HEK293 (cell line): ENCODE data around the gene TDP1.

ENCODE experiments used
- CTCF ChIA-PET: fragments of 350-600 bp; formaldehyde crosslinking; extraction: SDS; loops from one replicate; lab custom pipeline; 2021; ENCODE audit warnings: antibody characterized with exemption; lab: Yijun Ruan, JAX
- POLR2A ChIA-PET: fragments of 300-600 bp; formaldehyde crosslinking; extraction: SDS; loops from one replicate; lab custom pipeline; 2020; ENCODE audit warnings: antibody characterized with exemption, inconsistent platforms; lab: Yijun Ruan, JAX
- H3K27ac ChIP-seq: fragments of 200-500 bp; sonication (Bioruptor generic); 2 replicates; pipeline ENCODE4 v1.5.1; 2014; ENCODE audit warnings: low read depth, low read length, control low read depth, inconsistent platforms; ENCODE audit errors: extremely low read depth
- H3K36me3 ChIP-seq, 2 experiments: fragments of 200-500 bp in 1 of 2; sonication (Bioruptor generic) in 1 of 2; 1 replicate in 1 of 2; 2 replicates in 1 of 2; pipeline ENCODE4 v1.5.1; 2014 to 2017; ENCODE audit warnings: inconsistent platforms in 2 of 2, low read length in 2 of 2; ENCODE audit not compliant: control insufficient read depth in 2 of 2, insufficient read depth in 1 of 2
- H3K4me1 ChIP-seq: fragments of 200-500 bp; sonication (Bioruptor generic); 2 replicates; pipeline ENCODE4 v1.5.1; 2014; ENCODE audit warnings: mild to moderate bottlenecking, low read length, inconsistent platforms; ENCODE audit not compliant: control insufficient read depth, insufficient read depth
- H3K4me3 ChIP-seq: 2 replicates; pipeline ENCODE4 v1.5.1; 2011; ENCODE audit warnings: low read depth, mild to moderate bottlenecking, control low read depth, low read length, moderate library complexity
- H3K9me3 ChIP-seq: fragments of 200-500 bp; sonication (Bioruptor generic); 2 replicates; pipeline ENCODE4 v1.5.1; 2014; ENCODE audit warnings: low read depth, low read length, inconsistent platforms; ENCODE audit not compliant: control insufficient read depth, insufficient read depth
- ELK4 ChIP-seq: IDR thresholded peaks from 2 replicates; pipeline ENCODE4 v1.6.1; 2011; ENCODE audit warnings: mild to moderate bottlenecking, low read depth, low read length, borderline replicate concordance
- INSM2 ChIP-seq: fragments of 450-650 bp; formaldehyde crosslinking; IDR thresholded peaks from 2 replicates; pipeline ENCODE4 v1.5.1; 2016; ENCODE audit warnings: missing biosample characterization, missing genetic modification characterization
- PRDM1 ChIP-seq: fragments of 450-650 bp; formaldehyde crosslinking; IDR thresholded peaks from 2 replicates; pipeline ENCODE4; 2016; ENCODE audit warnings: missing biosample characterization, missing genetic modification characterization
- SCRT2 ChIP-seq: fragments of 450-650 bp; formaldehyde crosslinking; IDR thresholded peaks from 2 replicates; pipeline ENCODE4 v1.5.1; 2016; ENCODE audit warnings: missing biosample characterization, missing genetic modification characterization
- SETDB1 ChIP-seq: IDR thresholded peaks from one replicate; pipeline ENCODE4 v1.6.1; 2017; ENCODE audit warnings: mild to moderate bottlenecking, low read length, moderate library complexity, mixed read lengths; ENCODE audit not compliant: insufficient read length
- ZBTB11 ChIP-seq: fragments of 450-650 bp; formaldehyde crosslinking; conservative IDR thresholded peaks from 2 replicates; pipeline ENCODE4 v1.5.1; 2016; ENCODE audit warnings: low read depth, missing biosample characterization, missing genetic modification characterization
- ZBTB26 ChIP-seq: fragments of 450-650 bp; formaldehyde crosslinking; optimal IDR thresholded peaks from 2 replicates; pipeline ENCODE3; 2016; ENCODE audit warnings: missing biosample characterization, mild to moderate bottlenecking, missing genetic modification characterization
- ZNF121 ChIP-seq: fragments of 450-650 bp; formaldehyde crosslinking; IDR thresholded peaks from 2 replicates; pipeline ENCODE4 v1.5.1; 2016; ENCODE audit warnings: missing biosample characterization, missing genetic modification characterization
- ZNF146 ChIP-seq: fragments of 450-650 bp; formaldehyde crosslinking; IDR thresholded peaks from 2 replicates; pipeline ENCODE4 v1.5.1; 2016; ENCODE audit warnings: missing biosample characterization, missing genetic modification characterization
- ZNF155 ChIP-seq: fragments of 450-650 bp; formaldehyde crosslinking; IDR thresholded peaks from 2 replicates; pipeline ENCODE4 v1.5.1; 2016; ENCODE audit warnings: missing biosample characterization, missing genetic modification characterization
- ZNF202 ChIP-seq: fragments of 450-650 bp; formaldehyde crosslinking; IDR thresholded peaks from 2 replicates; pipeline ENCODE4 v1.5.1; 2016; ENCODE audit warnings: missing biosample characterization, missing genetic modification characterization, borderline replicate concordance
- ZNF223 ChIP-seq: fragments of 450-650 bp; formaldehyde crosslinking; IDR thresholded peaks from 2 replicates; pipeline ENCODE4 v1.5.1; 2016; ENCODE audit warnings: missing biosample characterization, missing genetic modification characterization
- ZNF248 ChIP-seq: fragments of 450-650 bp; formaldehyde crosslinking; IDR thresholded peaks from 2 replicates; pipeline ENCODE4 v1.5.1; 2017; ENCODE audit warnings: missing biosample characterization, missing genetic modification characterization
- ZNF280D ChIP-seq: fragments of 450-650 bp; formaldehyde crosslinking; IDR thresholded peaks from 2 replicates; pipeline ENCODE4 v1.5.1; 2016; ENCODE audit warnings: missing biosample characterization, missing genetic modification characterization
- ZNF404 ChIP-seq: fragments of 450-650 bp; formaldehyde crosslinking; IDR thresholded peaks from 2 replicates; pipeline ENCODE4 v1.5.1; 2017; ENCODE audit warnings: missing biosample characterization, missing genetic modification characterization
- ZNF449 ChIP-seq: fragments of 450-650 bp; formaldehyde crosslinking; IDR thresholded peaks from 2 replicates; pipeline ENCODE4 v1.5.1; 2017; ENCODE audit warnings: missing biosample characterization, mild to moderate bottlenecking, missing genetic modification characterization, moderate library complexity
- ZNF555 ChIP-seq: fragments of 450-650 bp; formaldehyde crosslinking; conservative IDR thresholded peaks from 2 replicates; pipeline ENCODE4 v1.5.1; 2017; ENCODE audit warnings: missing biosample characterization, mild to moderate bottlenecking, missing genetic modification characterization, inconsistent platforms
- ZNF677 ChIP-seq: fragments of 450-650 bp; IDR thresholded peaks from 2 replicates; pipeline ENCODE4 v1.5.0; 2018; ENCODE audit warnings: missing biosample characterization, mild to moderate bottlenecking, missing genetic modification characterization, moderate library complexity
- ZNF747 ChIP-seq: fragments of 450-650 bp; formaldehyde crosslinking; IDR thresholded peaks from 2 replicates; pipeline ENCODE4 v1.5.1; 2016; ENCODE audit warnings: missing biosample characterization, missing genetic modification characterization

The TDP1 gene

GRCh38 chr14:90039253-90040010 lies 83.7 kb downstream of the TDP1 start:
- POLR2A ChIA-PET = no interaction called here
- peaks cover 5 to 63% of the 10 kb centered on the region in 2 experiments for H3K36me3 ChIP-seq
- CTCF ChIA-PET = interaction anchor here (0.8 kb wide), 1 partner anchor 66 kb away, joined by 3 read pairs; no protein-coding TSS in a partner anchor

More at GRCh38 chr14:90039253-90040010, 83.7 kb downstream of the TDP1 start:
- Histone ChIP-seq H3K9me3 (no peaks in the 10 kb centered on the region), H3K4me3 (no peak overlapping the region), H3K27ac (no peak overlapping the region)
- TF ChIP-seq ZNF747 (tag by site-specific recombination) (no peak), ZNF155 (tag by site-specific recombination) (no peak), SCRT2 (tag by site-specific recombination) (no peak), ZNF223 (tag by site-specific recombination) (no peak), SETDB1 (no peak), ZBTB26 (tag by site-specific recombination) (no peak), ZNF404 (tag by site-specific recombination) (no peak), ZNF146 (no peak), PRDM1 (no peak), ZNF121 (tag by site-specific recombination) (no peak), ZBTB11 (no peak), ZNF449 (tag by site-specific recombination) (no peak), ZNF248 (tag by site-specific recombination) (no peak), ELK4 (no peak), ZNF202 (tag by site-specific recombination) (no peak), ZNF677 (tag by site-specific recombination) (no peak), ZNF280D (tag by site-specific recombination) (no peak), INSM2 (tag by site-specific recombination) (no peak), ZNF555 (tag by site-specific recombination) (no peak)
- TF ChIP-seq, all 188 proteins: peak for 0
- no peaks in the 10 kb centered on the region for H3K4me1 ChIP-seq
